K562 (cell line): ENCODE results near the gene DBP. TPM values are rescaled to one million over a fixed set of nuclear protein-coding genes. Genes with fewer than 3 reads are reported as not detected.

Source experiments
- FOXJ3 ChIP-seq: sonication (generic); formaldehyde crosslinking; IDR thresholded peaks from 2 replicates; pipeline ENCODE4 v1.4.0; 2020; ENCODE audit warnings: mild to moderate bottlenecking, missing genetic modification reagents
- ILF3 ChIP-seq: fragments of 450-650 bp; IDR thresholded peaks from 2 replicates; pipeline ENCODE4 v1.6.1; 2018; ENCODE audit warnings: antibody characterized with exemption, mild to moderate bottlenecking, moderate library complexity, borderline replicate concordance
- NFE2L1 ChIP-seq: fragments of 450-650 bp; IDR thresholded peaks from 2 replicates; pipeline ENCODE4 v1.6.1; 2016; ENCODE audit warnings: missing genetic modification characterization, low read depth, mild to moderate bottlenecking, missing compliant biosample characterization, moderate library complexity, borderline replicate concordance
- PTTG1 ChIP-seq: fragments of 450-650 bp; IDR thresholded peaks from 2 replicates; pipeline ENCODE4 v1.6.1; 2016; ENCODE audit warnings: low read depth, mild to moderate bottlenecking, missing genetic modification characterization, missing compliant biosample characterization
- SIRT6 ChIP-seq: IDR thresholded peaks from one replicate; pipeline ENCODE4 v1.6.1; 2012; ENCODE audit warnings: low read depth, mild to moderate bottlenecking, control low read depth, inconsistent platforms, low read length, moderate library complexity
- SPI1 ChIP-seq: IDR thresholded peaks from 2 replicates; pipeline ENCODE4 v1.6.1; 2011; ENCODE audit warnings: low read depth, low read length, control low read depth, borderline replicate concordance
- SREBF2 ChIP-seq: sonication (generic); formaldehyde crosslinking; IDR thresholded peaks from 2 replicates; pipeline ENCODE4 v1.4.0; 2020; ENCODE audit warnings: mild to moderate bottlenecking, missing genetic modification reagents
- XRCC4 ChIP-seq: IDR thresholded peaks from one replicate; pipeline ENCODE4 v1.6.1; 2011; ENCODE audit not compliant: insufficient read depth, insufficient read length; ENCODE audit errors: extremely low read depth
- ZNF316 ChIP-seq: fragments of 450-650 bp; IDR thresholded peaks from 2 replicates; pipeline ENCODE4 v1.6.1; 2016
- ZNF830 ChIP-seq: fragments of 250-450 bp; sonication (Bioruptor Pico); IDR thresholded peaks from 2 replicates; pipeline ENCODE4 v1.5.0; 2021; ENCODE audit warnings: mild to moderate bottlenecking
- polyA plus RNA-seq, 8 experiments: library from polyadenylated mRNA; depleted of rRNA in 4 of 8; stranded (reverse) in 5 of 8; unstranded in 3 of 8; fragments of >200 nt; fragmentation: Nextera tagmentation in 2 of 8; fragmentation: Illumina TruSeq in 1 of 8; extraction: Ambion mirVana in 2 of 8; extraction: Trizol in 1 of 8; gene quantifications; 2 replicates each; pipeline versions ENCODE4 v1.2.1 to v1.2.3, GENCODE V29; 2011 to 2014; ENCODE audit warnings: inconsistent platforms in 1 of 8, missing spikeins in 1 of 8
- total RNA-seq, 7 experiments: library from RNA; depleted of rRNA in 6 of 7; stranded (reverse); fragments of >200 nt in 6 of 7; fragmentation: Illumina TruSeq in 2 of 7; extraction: Trizol in 2 of 7; gene quantifications; 2 replicates each; pipeline versions ENCODE4 v1.2.1 to v1.2.3, GENCODE V29; 2011 to 2021; ENCODE audit warnings: low replicate concordance in 1 of 7
- TF ChIP-seq, protein P1 (sequence below), 2 experiments: fragments of 450-650 bp in 1 of 2; sonication (generic) in 1 of 2; formaldehyde crosslinking in 1 of 2; IDR thresholded peaks; 2 replicates each; pipeline versions ENCODE4 v1.7.1 to v1.9.0; 2016 to 2022; ENCODE audit warnings: inconsistent platforms in 1 of 2, mild to moderate bottlenecking in 1 of 2, missing genetic modification reagents in 1 of 2

The DBP gene
- total and polyA plus RNA-seq, 9 of the 15 experiments (the other 6 are each of a cell fraction or from before 2014, with no cell fraction given) = 0.25 to 5.5 (median 1.8) TPM

DNA sequence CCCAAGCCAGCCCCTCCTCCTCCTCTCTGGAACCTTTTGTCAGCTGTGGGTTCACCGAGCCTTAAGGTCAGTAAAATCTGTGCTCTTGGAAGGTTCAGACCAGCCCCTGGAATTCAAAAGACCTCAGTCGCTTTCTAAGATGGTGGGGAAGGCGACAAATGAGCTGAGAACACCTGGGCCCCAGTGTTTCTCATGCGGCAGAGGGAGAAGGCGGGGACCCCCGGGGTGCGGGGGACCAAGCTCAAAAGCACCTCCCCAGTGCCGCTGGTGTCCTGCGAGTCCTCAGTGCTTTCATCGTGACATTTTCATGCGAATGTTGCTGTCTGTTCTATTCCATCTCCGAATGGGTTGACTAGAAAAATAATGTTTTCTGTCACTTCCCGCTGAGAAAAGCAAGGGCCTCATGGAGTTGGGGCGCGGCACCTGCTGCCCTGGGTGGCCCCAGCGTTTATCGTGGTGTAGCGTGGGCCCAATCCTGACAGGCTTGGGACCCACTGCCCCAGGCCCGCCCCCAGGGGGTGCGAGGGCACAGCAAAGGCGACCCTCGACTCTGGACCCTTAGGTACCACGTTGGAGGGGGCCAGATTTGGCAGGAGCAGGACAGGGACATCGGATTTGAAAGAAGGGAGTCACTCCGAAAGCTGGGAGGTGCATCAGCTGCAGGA, 36.4 kb upstream of the DBP start (continued):
- TF ChIP-seq, protein P1, sequence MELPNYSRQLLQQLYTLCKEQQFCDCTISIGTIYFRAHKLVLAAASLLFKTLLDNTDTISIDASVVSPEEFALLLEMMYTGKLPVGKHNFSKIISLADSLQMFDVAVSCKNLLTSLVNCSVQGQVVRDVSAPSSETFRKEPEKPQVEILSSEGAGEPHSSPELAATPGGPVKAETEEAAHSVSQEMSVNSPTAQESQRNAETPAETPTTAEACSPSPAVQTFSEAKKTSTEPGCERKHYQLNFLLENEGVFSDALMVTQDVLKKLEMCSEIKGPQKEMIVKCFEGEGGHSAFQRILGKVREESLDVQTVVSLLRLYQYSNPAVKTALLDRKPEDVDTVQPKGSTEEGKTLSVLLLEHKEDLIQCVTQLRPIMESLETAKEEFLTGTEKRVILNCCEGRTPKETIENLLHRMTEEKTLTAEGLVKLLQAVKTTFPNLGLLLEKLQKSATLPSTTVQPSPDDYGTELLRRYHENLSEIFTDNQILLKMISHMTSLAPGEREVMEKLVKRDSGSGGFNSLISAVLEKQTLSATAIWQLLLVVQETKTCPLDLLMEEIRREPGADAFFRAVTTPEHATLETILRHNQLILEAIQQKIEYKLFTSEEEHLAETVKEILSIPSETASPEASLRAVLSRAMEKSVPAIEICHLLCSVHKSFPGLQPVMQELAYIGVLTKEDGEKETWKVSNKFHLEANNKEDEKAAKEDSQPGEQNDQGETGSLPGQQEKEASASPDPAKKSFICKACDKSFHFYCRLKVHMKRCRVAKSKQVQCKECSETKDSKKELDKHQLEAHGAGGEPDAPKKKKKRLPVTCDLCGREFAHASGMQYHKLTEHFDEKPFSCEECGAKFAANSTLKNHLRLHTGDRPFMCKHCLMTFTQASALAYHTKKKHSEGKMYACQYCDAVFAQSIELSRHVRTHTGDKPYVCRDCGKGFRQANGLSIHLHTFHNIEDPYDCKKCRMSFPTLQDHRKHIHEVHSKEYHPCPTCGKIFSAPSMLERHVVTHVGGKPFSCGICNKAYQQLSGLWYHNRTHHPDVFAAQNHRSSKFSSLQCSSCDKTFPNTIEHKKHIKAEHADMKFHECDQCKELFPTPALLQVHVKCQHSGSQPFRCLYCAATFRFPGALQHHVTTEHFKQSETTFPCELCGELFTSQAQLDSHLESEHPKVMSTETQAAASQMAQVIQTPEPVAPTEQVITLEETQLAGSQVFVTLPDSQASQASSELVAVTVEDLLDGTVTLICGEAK (IDR thresholded peaks at IDR 0.05) = no peak
- TF ChIP-seq, protein P1 (CRISPR knock-in tag; IDR thresholded peaks at IDR 0.05) = no peak
- TF ChIP-seq SIRT6 (no peak), PTTG1 (tag) (no peak), SREBF2 (CRISPR knock-in tag) (no peak), NFE2L1 (tag) (no peak), ZNF316 (no peak), SPI1 (no peak), ZNF830 (CRISPR knock-in tag) (no peak), ILF3 (no peak), XRCC4 (no peak), FOXJ3 (no peak)
